ENCODE results near the gene NR2F2.
A peak's percentile ranks its signal among the peaks of the same experiment; 100 is the strongest.

NR2F2 gene

DNA sequence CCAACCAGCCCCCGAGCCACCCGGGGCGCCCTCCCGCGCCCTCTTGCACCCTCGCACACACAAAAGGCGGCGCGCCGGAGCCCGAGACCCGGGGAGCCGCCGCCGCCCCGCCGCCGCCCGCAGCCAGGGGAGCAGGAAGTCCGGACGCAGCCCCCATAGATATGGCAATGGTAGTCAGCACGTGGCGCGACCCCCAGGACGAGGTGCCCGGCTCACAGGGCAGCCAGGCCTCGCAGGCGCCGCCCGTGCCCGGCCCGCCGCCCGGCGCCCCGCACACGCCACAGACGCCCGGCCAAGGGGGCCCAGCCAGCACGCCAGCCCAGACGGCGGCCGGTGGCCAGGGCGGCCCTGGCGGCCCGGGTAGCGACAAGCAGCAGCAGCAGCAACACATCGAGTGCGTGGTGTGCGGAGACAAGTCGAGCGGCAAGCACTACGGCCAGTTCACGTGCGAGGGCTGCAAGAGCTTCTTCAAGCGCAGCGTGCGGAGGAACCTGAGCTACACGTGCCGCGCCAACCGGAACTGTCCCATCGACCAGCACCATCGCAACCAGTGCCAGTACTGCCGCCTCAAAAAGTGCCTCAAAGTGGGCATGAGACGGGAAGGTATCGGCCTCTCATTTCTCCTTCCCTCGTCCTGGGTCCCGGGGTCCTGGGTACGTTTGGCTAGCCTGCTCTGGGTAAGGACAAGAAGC is 1.6 kb downstream of the NR2F2 start:
- DNase-seq (ENCODE audit: low read depth, low spot score) = peak; percentile 58

DNA sequence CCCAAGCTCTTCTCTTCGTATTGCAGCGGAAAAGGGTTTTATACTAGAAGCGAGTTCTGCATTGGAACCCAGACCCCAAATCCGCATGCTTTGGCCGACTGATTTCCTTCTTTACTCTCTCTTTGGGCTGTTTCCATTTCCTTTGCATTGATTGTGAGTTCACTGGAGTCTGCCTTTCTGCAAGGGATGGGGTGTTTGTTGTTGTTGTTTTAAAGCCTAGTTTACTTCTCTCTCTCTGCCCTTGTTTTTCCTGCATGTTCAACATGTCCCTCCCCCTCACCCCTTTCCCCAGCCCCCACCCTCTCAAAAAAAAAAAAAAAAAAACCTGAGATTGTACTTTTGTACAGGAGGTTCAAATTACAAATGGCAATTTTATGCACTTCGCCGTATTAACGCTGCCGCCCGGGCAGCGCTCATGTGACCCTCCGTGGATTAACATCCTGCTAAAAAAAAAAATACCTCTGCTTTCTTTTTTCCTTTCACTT is 2.2 kb downstream of the NR2F2 start:
- DNase-seq (ENCODE audit: low read depth, low spot score) = no peak

- peak; percentile 80 for DNase-seq (ENCODE audit: low read depth, low spot score)
Observed at GRCh38 chr15:96333131-96334016, 2.9 kb downstream of the NR2F2 start.

DNA sequence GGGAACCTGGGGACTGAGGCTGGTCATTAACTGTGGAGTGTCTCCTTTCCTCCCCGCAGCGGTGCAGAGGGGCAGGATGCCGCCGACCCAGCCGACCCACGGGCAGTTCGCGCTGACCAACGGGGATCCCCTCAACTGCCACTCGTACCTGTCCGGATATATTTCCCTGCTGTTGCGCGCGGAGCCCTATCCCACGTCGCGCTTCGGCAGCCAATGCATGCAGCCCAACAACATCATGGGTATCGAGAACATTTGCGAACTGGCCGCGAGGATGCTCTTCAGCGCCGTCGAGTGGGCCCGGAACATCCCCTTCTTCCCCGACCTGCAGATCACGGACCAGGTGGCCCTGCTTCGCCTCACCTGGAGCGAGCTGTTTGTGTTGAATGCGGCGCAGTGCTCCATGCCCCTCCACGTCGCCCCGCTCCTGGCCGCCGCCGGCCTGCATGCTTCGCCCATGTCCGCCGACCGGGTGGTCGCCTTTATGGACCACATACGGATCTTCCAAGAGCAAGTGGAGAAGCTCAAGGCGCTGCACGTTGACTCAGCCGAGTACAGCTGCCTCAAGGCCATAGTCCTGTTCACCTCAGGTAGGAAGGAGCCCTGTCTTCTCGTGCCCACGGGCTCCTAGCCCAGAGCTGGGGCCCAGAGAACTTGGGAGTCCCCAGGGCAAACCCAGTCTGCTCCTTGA is 3.7 kb downstream of the NR2F2 start:
- DNase-seq (ENCODE audit: low read depth, low spot score) = peak; percentile 10

DNA sequence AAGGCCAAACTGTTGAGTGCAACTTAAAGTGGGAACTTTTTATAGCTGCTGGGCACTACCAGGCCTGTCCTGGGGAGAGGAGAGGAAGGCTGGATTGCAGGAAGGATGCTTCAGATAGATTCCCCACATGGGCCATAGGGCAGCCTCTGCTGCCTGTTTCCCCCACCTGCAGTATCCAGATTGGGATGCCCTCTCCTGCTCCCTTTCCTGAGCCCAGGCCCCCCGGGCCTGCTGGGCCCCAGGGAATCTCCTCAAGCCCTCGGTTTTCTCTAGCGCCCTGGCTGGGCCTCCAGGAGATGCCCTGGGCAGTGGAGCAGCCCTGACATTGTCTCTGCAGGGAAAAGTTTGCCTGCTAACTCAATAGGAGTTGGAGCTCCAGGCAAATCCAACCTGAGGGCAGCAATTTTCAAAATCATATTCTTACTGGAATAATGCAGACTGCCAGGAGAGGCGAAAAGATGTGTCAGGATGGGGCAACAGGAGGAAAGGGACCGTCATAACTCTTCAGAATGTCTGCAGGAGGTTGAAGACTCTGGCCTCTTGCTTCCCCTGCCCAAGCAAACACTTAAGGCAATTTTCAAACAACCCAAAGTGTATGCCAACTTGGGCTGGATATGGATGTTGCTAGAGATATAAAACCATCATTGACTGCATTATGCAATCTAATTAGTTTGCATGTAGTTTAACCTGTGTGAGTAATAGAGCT is 4.4 kb downstream of the NR2F2 start:
- DNase-seq (ENCODE audit: low read depth, low spot score) = peak; percentile 17

- no peak for DNase-seq (ENCODE audit: low read depth, low spot score)
Observed at GRCh38 chr15:96335411-96336024, 5.0 kb downstream of the NR2F2 start.

DNA sequence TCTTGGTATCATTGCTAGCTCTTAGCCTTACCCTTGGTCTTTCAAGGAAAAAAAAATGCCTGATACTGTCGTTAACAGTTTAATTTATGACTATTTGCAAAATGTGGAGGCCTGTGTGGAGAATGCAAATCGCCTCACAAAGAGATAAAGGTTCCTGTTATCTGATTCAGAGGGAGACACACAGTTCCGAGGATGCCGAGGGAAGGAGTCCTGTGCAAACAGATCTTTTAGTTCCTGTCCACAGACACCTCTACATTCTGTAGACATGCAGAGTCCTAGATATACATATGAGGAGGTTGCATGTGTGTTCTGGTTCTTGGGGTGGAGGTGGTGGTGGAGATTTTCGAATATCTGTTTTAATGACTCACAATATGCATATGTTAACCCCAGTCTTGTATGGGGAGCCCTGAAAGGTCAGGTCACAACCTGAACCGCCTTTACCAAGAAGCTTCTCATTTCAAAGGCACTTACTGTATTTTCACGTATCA is 5.7 kb downstream of the NR2F2 start:
- DNase-seq (ENCODE audit: low read depth, low spot score) = peak; percentile 18

DNA sequence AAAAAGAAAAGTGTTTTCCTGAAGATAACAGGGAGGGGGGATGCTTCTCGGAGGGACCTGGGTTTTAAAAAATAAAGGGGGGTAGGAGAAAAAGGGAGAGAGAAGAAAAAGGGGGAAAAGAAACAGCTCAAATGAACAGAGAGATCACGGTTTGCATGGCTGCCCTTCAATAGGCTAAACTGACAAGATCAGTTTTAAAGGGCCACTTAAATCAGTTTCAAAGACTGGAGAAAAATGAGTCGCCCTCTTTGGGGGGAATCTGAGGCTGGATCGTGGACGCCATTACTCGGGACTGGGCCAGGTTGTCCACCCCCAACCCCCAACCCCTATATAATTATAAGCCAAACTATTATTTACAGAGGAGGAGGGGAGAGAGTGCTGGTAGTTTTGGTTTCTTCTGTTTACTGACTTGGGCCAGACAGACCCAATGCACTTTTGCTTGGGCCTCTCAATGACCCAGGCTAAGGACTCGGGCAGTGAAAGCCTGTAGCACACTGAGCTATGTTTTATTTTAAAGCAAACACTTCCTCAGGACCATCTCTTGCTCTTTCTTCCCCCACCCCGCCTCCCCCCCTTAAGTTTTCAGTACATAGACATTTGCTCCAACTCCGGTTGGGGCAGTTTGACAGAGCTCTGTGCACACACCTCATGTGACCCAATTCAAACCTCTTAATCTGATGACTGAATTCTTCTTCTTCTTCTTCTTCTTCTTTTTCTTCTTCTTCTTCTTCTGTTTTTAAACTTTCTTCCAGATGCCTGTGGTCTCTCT is 6.3 kb downstream of the NR2F2 start:
- no peak for DNase-seq (ENCODE audit: low read depth, low spot score)

DNA sequence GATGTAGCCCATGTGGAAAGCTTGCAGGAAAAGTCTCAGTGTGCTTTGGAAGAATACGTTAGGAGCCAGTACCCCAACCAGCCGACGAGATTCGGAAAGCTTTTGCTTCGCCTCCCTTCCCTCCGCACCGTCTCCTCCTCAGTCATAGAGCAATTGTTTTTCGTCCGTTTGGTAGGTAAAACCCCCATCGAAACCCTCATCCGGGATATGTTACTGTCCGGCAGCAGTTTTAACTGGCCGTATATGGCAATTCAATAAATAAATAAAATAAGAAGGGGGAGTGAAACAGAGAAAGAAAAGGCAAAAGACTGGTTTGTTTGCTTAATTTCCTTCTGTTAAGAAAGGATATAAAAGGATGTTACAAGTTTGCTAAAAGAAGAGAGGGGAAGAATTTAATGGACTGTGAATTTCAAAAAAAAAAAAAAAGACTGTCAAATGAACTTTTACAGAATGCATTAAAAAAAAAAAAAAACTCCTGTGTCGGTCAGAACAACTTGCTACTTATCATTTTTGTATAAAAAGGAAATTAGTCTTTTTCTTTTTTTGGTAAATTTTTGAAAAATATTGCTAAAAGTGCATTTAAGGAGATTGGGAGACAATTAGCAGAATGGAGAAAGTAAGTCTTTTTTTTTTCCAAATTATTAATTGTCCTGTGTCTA is 7.0 kb downstream of the NR2F2 start:
- DNase-seq (ENCODE audit: low read depth, low spot score) = no peak

- DNase-seq (ENCODE audit: low read depth, low spot score) = no peak
Observed at GRCh38 chr15:96338074-96338765, 7.7 kb downstream of the NR2F2 start.

GRCh38 chr15:96338766-96339618 is 8.5 kb downstream of the NR2F2 start:
- DNase-seq (ENCODE audit: low read depth, low spot score) = no peak

- no peak for DNase-seq (ENCODE audit: low read depth, low spot score)
Observed at GRCh38 chr15:96339619-96340347, 9.3 kb downstream of the NR2F2 start.

- DNase-seq (ENCODE audit: low read depth, low spot score) = no peak
Observed at GRCh38 chr15:96340348-96340597, 9.8 kb downstream of the NR2F2 start.

- DNase-seq (ENCODE audit: low read depth, low spot score) = peak; percentile 83
Observed at GRCh38 chr15:96340598-96341512, 10.4 kb downstream of the NR2F2 start.

GRCh38 chr15:96341513-96342405 is 11.3 kb downstream of the NR2F2 start:
- DNase-seq (ENCODE audit: low read depth, low spot score) = no peak

All from astrocyte of the hippocampus (primary cell).